HEK293T (cell line): ENCODE data around the gene NAGLU.
"Not testable (repeated sequence)": the region's sequence is repeated elsewhere in the genome, so short reads cannot be mapped to it uniquely, and the experiment has no call there.

ENCODE experiments used
- CTCF ChIA-PET: fragments of 350-600 bp; formaldehyde crosslinking; extraction: SDS; loops from one replicate; lab custom pipeline; 2021; ENCODE audit warnings: antibody characterized with exemption, inconsistent platforms; lab: Yijun Ruan, JAX
- POLR2A ChIA-PET: fragments of 350-600 bp; formaldehyde crosslinking; extraction: SDS; loops from one replicate; lab custom pipeline; 2020; ENCODE audit warnings: antibody characterized with exemption, inconsistent platforms; lab: Yijun Ruan, JAX
- DNase-seq: peaks from one replicate; pipeline ENCODE4 v3.0.0; 2012; ENCODE audit warnings: mixed read lengths; ENCODE audit errors: extremely low spot score
- ARNT ChIP-seq: fragments of 450-650 bp; IDR thresholded peaks from 2 replicates; pipeline ENCODE4 v1.6.1; 2017; ENCODE audit warnings: mild to moderate bottlenecking
- BHLHE40 ChIP-seq: fragments of 450-650 bp; IDR thresholded peaks from 2 replicates; pipeline ENCODE4 v1.6.1; 2016; ENCODE audit warnings: mild to moderate bottlenecking, moderate library complexity, borderline replicate concordance
- CTBP1 ChIP-seq: fragments of 450-650 bp; IDR thresholded peaks from 2 replicates; pipeline ENCODE4 v1.6.1; 2016; ENCODE audit warnings: borderline replicate concordance
- ELF4 ChIP-seq: fragments of 450-650 bp; IDR thresholded peaks from 2 replicates; pipeline ENCODE4 v1.6.1; 2017; ENCODE audit warnings: antibody characterized with exemption
- FOXA1 ChIP-seq: fragments of 450-650 bp; IDR thresholded peaks from 2 replicates; pipeline ENCODE4 v1.6.1; 2016; ENCODE audit warnings: mild to moderate bottlenecking
- FOXK2 ChIP-seq: fragments of 450-650 bp; IDR thresholded peaks from 2 replicates; pipeline ENCODE4 v1.6.1; 2016; ENCODE audit warnings: mild to moderate bottlenecking
- FOXM1 ChIP-seq: fragments of 450-650 bp; IDR thresholded peaks from 2 replicates; pipeline ENCODE4 v1.6.1; 2017; ENCODE audit warnings: mild to moderate bottlenecking, borderline replicate concordance
- HDGF ChIP-seq: fragments of 450-650 bp; IDR thresholded peaks from 2 replicates; pipeline ENCODE4 v1.6.1; 2017; ENCODE audit warnings: antibody characterized with exemption, borderline replicate concordance
- L3MBTL2 ChIP-seq: fragments of 450-650 bp; conservative IDR thresholded peaks from 2 replicates; pipeline ENCODE4 v1.6.1; 2016; ENCODE audit warnings: mild to moderate bottlenecking
- LEF1 ChIP-seq: fragments of 450-650 bp; IDR thresholded peaks from 2 replicates; pipeline ENCODE4 v1.6.1; 2017; ENCODE audit warnings: mild to moderate bottlenecking, borderline replicate concordance
- NFRKB ChIP-seq: fragments of 450-650 bp; IDR thresholded peaks from 2 replicates; pipeline ENCODE4 v1.6.1; 2016; ENCODE audit warnings: mild to moderate bottlenecking, moderate library complexity
- PKNOX1 ChIP-seq: fragments of 450-650 bp; IDR thresholded peaks from 2 replicates; pipeline ENCODE4 v1.6.1; 2016
- SP1 ChIP-seq: fragments of 450-650 bp; IDR thresholded peaks from 2 replicates; pipeline ENCODE4 v1.6.1; 2017
- SUZ12 ChIP-seq: fragments of 450-650 bp; IDR thresholded peaks from 2 replicates; pipeline ENCODE4 v1.6.1; 2016; ENCODE audit warnings: mild to moderate bottlenecking
- TARDBP ChIP-seq: fragments of 450-650 bp; IDR thresholded peaks from 2 replicates; pipeline ENCODE4 v1.6.1; 2016
- ZNF384 ChIP-seq: fragments of 450-650 bp; IDR thresholded peaks from 2 replicates; pipeline ENCODE4 v1.6.1; 2016

NAGLU gene

GRCh38 chr17:42547001-42547461, 11.0 kb downstream of the NAGLU start:
- POLR2A ChIA-PET = interaction anchor here (1.0 to 4.3 kb wide), 3 partner anchors 8 to 132 kb away, joined by 3 to 28 read pairs (median 3); partner anchors contain the start of gene NAGLU
- CTCF ChIA-PET = no interaction called here
- TF ChIP-seq SUZ12 (no peak), LEF1 (no peak), SP1 (no peak), HDGF (no peak), ZNF384 (no peak), CTBP1 (no peak), PKNOX1 (no peak), ELF4 (no peak), NFRKB (no peak), TARDBP (no peak)
- DNase-seq = no peak

GRCh38 chr17:42547698-42548069, 11.6 kb downstream of the NAGLU start:
- ChIA-PET CTCF (interaction anchor here (0.6 to 0.9 kb wide), 2 partner anchors 12 to 136 kb away, joined by 3 read pairs; no protein-coding TSS in a partner anchor), POLR2A (interaction anchor here (1.4 to 4.3 kb wide), 2 partner anchors 12 to 132 kb away, joined by 3 to 28 read pairs; partner anchors contain the start of gene NAGLU)
- no peak for TF ChIP-seq ZNF384
- TF ChIP-seq FOXA1 = no peak
- no peak for TF ChIP-seq SUZ12
- TF ChIP-seq SP1 = no peak
- TF ChIP-seq FOXK2 = no peak
- no peak for TF ChIP-seq BHLHE40
- no peak for TF ChIP-seq L3MBTL2
- no peak for TF ChIP-seq LEF1
- no peak for TF ChIP-seq FOXM1
- TF ChIP-seq ARNT = no peak
- no peak for TF ChIP-seq CTBP1
- no peak for TF ChIP-seq ELF4
- no peak for TF ChIP-seq NFRKB
- TF ChIP-seq PKNOX1 = no peak
- TF ChIP-seq TARDBP = no peak
- TF ChIP-seq HDGF = no peak
- DNase-seq = no peak

GRCh38 chr17:42548070-42548837, 12.2 kb downstream of the NAGLU start:
- no peak for DNase-seq
- TF ChIP-seq PKNOX1 = no peak
- no peak for TF ChIP-seq ARNT
- TF ChIP-seq FOXK2 = no peak
- no peak for TF ChIP-seq BHLHE40
- TF ChIP-seq FOXA1 = no peak
- POLR2A ChIA-PET = interaction anchor here (1.4 to 4.3 kb wide), 2 partner anchors 12 to 131 kb away, joined by 3 to 28 read pairs; partner anchors contain the start of gene NAGLU
- CTCF ChIA-PET = interaction anchor here (0.6 to 1.1 kb wide), 4 partner anchors 11 to 278 kb away, joined by 3 read pairs; partner anchors contain the start of gene NAGLU

DNA sequence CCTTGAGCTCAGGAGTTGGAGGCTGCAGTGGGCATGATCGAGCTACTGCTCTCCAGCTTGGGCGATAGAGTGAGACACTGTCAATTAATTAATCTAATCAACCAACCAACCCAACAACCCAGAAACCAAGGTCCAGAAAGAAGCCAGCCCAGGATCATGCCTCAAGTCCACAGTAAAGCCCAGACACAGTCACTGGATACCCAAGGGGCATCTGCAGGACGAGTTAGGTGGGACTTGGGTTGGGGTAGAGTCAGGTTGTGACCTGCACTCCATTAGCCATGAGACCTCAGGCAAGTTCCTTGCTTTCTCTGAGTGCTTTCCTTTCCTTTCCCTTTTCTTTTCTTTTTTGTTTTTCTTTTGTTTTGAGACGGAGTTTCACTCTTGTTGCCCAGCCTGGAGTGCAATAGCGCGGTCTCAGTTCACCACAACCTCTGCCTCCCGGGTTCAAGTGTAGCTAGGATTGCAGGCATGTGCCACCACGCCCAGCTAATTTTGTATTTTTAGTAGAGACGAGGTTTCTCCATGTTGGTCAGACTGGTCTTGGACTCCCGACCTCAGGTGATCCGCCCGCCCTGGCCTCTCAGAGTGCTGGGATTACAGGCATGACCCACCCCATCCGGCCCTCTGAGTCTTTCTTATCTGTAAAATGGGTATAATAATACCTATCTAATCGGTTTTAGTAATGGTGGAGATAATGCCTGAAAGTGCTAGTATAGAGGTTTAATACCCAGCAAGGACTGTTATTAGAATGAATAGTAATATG, 13.1 kb downstream of the NAGLU start:
- ChIA-PET CTCF (interaction anchor here (1.1 kb wide), 1 partner anchor 13 kb away, joined by 3 read pairs; the partner anchor contains the start of gene NAGLU), POLR2A (interaction anchor here (0.6 to 4.3 kb wide), 2 partner anchors 8 to 13 kb away, joined by 3 to 28 read pairs; partner anchors contain the start of gene NAGLU)
- no peak for DNase-seq
- TF ChIP-seq LEF1 (no peak), SP1 (no peak)

- CTCF ChIA-PET, DNase-seq: not testable (repeated sequence)
- POLR2A ChIA-PET = interaction anchor here (4.0 kb wide), 1 partner anchor 16 kb away, joined by 37 read pairs; the partner anchor contains the start of gene NAGLU
These were observed 16.7 kb downstream of the NAGLU start, which contains the start of gene HSD17B1 for GRCh38 chr17:42552736-42553135. HSD17B1 (plus strand) TSS chr17:42552923; CDS start chr17:42552934, 11 bp downstream.

GRCh38 chr17:42553161-42553818, 17.2 kb downstream of the NAGLU start:
- ChIA-PET CTCF (no interaction called here), POLR2A (interaction anchor here (1.1 to 4.0 kb wide), 5 partner anchors 11 to 988 kb away, joined by 3 to 37 read pairs (median 16); partner anchors contain the start of genes MLX and NAGLU)
- no peak for TF ChIP-seq ARNT
- no peak for TF ChIP-seq LEF1
- TF ChIP-seq FOXM1 = no peak
- DNase-seq = peak; percentile 42
